CD14-positive monocyte (primary cell): ENCODE data around the gene SLFN12L. TPM values are rescaled to one million over a fixed set of nuclear protein-coding genes. Genes with fewer than 3 reads are reported as not detected.

Experiments used
- DNase-seq, 3 donors: peaks; one replicate each; pipeline ENCODE4 v3.0.0-alpha.2; 2011 to 2022
- H2AFZ ChIP-seq: 2 replicates; pipeline ENCODE4 v1.6.0; 2012; ENCODE audit warnings: mild to moderate bottlenecking, low read depth, low read length, inconsistent platforms; ENCODE audit not compliant: insufficient read depth, poor library complexity, severe bottlenecking
- H3K27ac ChIP-seq, 2 donors: 1 replicate in 1 of 2; 2 replicates in 1 of 2; pipeline ENCODE4 v1.5.1; 2012 to 2013; ENCODE audit warnings: low read length in 2 of 2, control low read depth in 1 of 2, inconsistent platforms in 1 of 2, low read depth in 1 of 2, mild to moderate bottlenecking in 1 of 2
- H3K27me3 ChIP-seq, 2 donors: one replicate each; pipeline versions ENCODE4 v1.6.0 to v1.6.1; 2011 to 2013; ENCODE audit warnings: low read length in 2 of 2; ENCODE audit not compliant: control insufficient read depth in 2 of 2, insufficient read depth in 2 of 2
- H3K36me3 ChIP-seq, 2 donors: replicated peaks in 1 of 2; 1 replicate in 1 of 2; 2 replicates in 1 of 2; pipeline versions ENCODE4 v1.5.1 to v1.6.1; 2012 to 2013; ENCODE audit warnings: low read length in 2 of 2, control low read depth in 1 of 2, inconsistent platforms in 1 of 2, mild to moderate bottlenecking in 1 of 2; ENCODE audit not compliant: insufficient read depth in 2 of 2, control insufficient read depth in 1 of 2
- H3K4me1 ChIP-seq, 2 donors: 1 replicate in 1 of 2; 2 replicates in 1 of 2; pipeline versions ENCODE4 v1.5.1 to v1.6.1; 2012 to 2013; ENCODE audit warnings: low read length in 2 of 2, control low read depth in 1 of 2, inconsistent platforms in 1 of 2, mild to moderate bottlenecking in 1 of 2, moderate library complexity in 1 of 2; ENCODE audit not compliant: insufficient read depth in 2 of 2, control insufficient read depth in 1 of 2
- H3K4me2 ChIP-seq: replicated peaks from 2 replicates; pipeline ENCODE3; 2012; ENCODE audit warnings: low read length, moderate library complexity, mild to moderate bottlenecking; ENCODE audit not compliant: poor library complexity, severe bottlenecking; ENCODE audit errors: extremely low read depth
- H3K4me3 ChIP-seq, 3 experiments: fragments of 200-600 bp in 1 of 3; sonication (generic) in 1 of 3; replicated peaks in 1 of 3; 1 replicate in 2 of 3; 2 replicates in 1 of 3; pipeline ENCODE4 v1.5.1; 2011 to 2013; ENCODE audit warnings: low read length in 3 of 3, mild to moderate bottlenecking in 3 of 3, control low read depth in 2 of 3, low read depth in 2 of 3, inconsistent platforms in 1 of 3, moderate library complexity in 1 of 3
- H3K79me2 ChIP-seq: 2 replicates; pipeline ENCODE4 v1.6.0; 2012; ENCODE audit warnings: mild to moderate bottlenecking, control low read depth, inconsistent platforms, low read length, moderate library complexity; ENCODE audit not compliant: insufficient read depth
- H3K9ac ChIP-seq: 2 replicates; pipeline ENCODE4 v1.6.0; 2017; ENCODE audit warnings: low read length, mild to moderate bottlenecking; ENCODE audit not compliant: insufficient read depth, poor library complexity, severe bottlenecking
- H3K9me3 ChIP-seq, 2 donors: replicated peaks in 1 of 2; 1 replicate in 1 of 2; 2 replicates in 1 of 2; pipeline versions ENCODE4 v1.5.1 to v1.6.1; 2012 to 2013; ENCODE audit warnings: low read length in 2 of 2, control low read depth in 1 of 2; ENCODE audit not compliant: control insufficient read depth in 1 of 2, insufficient read depth in 1 of 2
- H4K20me1 ChIP-seq: 2 replicates; pipeline ENCODE4 v1.6.0; 2012; ENCODE audit warnings: mild to moderate bottlenecking, low read length, control low read depth, moderate library complexity; ENCODE audit not compliant: insufficient read depth
- H3K27ac Mint-ChIP-seq, 7 donors: one replicate each; pipeline ENCODE4 v1.8.0; 2020; ENCODE audit warnings: mild to moderate bottlenecking in 7 of 7, mixed read lengths in 7 of 7, moderate library complexity in 6 of 7, inconsistent platforms in 2 of 7
- H3K27me3 Mint-ChIP-seq, 3 donors: one replicate each; pipeline ENCODE4 v1.8.0; 2021 to 2022; ENCODE audit warnings: low read depth in 3 of 3, mild to moderate bottlenecking in 3 of 3, mixed read lengths in 3 of 3, moderate library complexity in 3 of 3, inconsistent platforms in 1 of 3
- H3K36me3 Mint-ChIP-seq, 2 donors: one replicate each; pipeline ENCODE4 v1.8.0; 2020; ENCODE audit warnings: mixed read lengths in 2 of 2, inconsistent platforms in 1 of 2, mild to moderate bottlenecking in 1 of 2
- H3K4me1 Mint-ChIP-seq: one replicate; pipeline ENCODE4 v1.8.0; 2020; ENCODE audit warnings: mild to moderate bottlenecking, mixed read lengths
- H3K4me3 Mint-ChIP-seq, 2 donors: one replicate each; pipeline ENCODE4 v1.8.0; 2020; ENCODE audit warnings: mild to moderate bottlenecking in 2 of 2, mixed read lengths in 2 of 2, moderate library complexity in 1 of 2
- H3K9me3 Mint-ChIP-seq, 7 donors: one replicate each; pipeline ENCODE4 v1.8.0; 2020 to 2022; ENCODE audit warnings: mixed read lengths in 7 of 7, mild to moderate bottlenecking in 6 of 7, moderate library complexity in 6 of 7, inconsistent platforms in 2 of 7
- WGBS: methylation state at CpG from one replicate; pipeline ENCODE4 v1.1.5; 2013; ENCODE audit warnings: missing lambda C conversion rate; ENCODE audit not compliant: insufficient coverage; 5-methylcytosine and 5-hydroxymethylcytosine counted together
- intact Hi-C, 2 donors: fragments of 100-400 bp; cut with micrococcal nuclease; formaldehyde crosslinking; loops; one replicate each; pipeline versions ENCODE4 v1.15.0 to v1.15.1; 2023
- polyA plus RNA-seq, 3 donors: library from polyadenylated mRNA; depleted of rRNA in 1 of 3; unstranded in 2 of 3; stranded (reverse) in 1 of 3; fragments of 300-500 nt in 2 of 3; fragments of >200 nt in 1 of 3; fragmentation: Illumina TruSeq in 2 of 3; gene quantifications; 1 replicate in 2 of 3; 2 replicates in 1 of 3; pipeline ENCODE4 v1.2.3, GENCODE V29; 2012 to 2021
- TF ChIP-seq, protein P1 (sequence below): fragments of 200-600 bp; IDR thresholded peaks from one replicate; pipeline ENCODE4 v1.8.0; 2022; ENCODE audit warnings: antibody characterized with exemption, mild to moderate bottlenecking

Gene SLFN12L
- polyA plus RNA-seq, 3 donors, result 0.14 to 0.25 (median 0.24) TPM

DNA sequence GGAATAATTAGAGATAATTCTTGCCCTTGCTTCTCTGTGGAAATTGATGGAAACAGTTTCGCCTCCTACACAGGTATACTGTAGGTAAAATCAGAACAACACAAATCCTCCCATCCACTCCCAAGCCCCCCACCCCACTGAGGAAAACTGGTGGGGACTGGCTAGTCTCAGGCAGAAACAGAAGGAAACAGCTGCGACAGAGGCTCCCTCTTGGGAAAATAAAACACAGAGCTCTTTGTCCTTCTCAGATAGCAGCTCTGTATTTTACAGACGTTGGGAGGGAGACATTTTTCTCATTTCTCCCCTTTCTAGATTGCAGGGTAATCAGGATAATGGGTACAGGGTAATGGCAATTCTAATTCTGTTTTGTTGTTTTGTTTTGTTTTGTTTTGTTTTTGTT is 90.0 kb downstream of the SLFN12L start:
- H3K9ac ChIP-seq, result no peak overlapping the region
- peaks cover 23% of the 10 kb centered on the region for H3K4me1 Mint-ChIP-seq

DNA sequence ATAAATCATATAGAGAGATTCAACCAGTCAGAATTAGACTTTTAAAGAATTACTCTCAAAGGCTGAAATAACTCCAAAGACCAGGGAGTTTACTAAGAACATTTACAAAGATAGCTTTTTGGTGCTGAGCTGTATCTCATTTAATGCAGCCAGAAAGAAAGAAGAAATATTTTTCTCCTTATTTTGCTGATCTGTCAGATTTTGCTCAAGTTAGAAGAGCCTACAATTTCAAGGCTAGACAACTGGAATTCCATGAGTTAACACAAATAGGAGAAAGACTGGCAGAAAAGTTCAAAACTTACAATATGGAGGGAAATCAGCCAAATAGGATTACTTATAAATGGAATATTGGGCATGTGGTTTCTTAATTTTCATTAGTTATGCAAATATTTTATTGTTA is 99.0 kb downstream of the SLFN12L start:
- H3K27me3 Mint-ChIP-seq, result peaks cover 0 to 2% (median 0%) of the 10 kb centered on the region in 3 donors
- Histone ChIP-seq H3K79me2 (no peaks in the 10 kb centered on the region), H3K36me3 (no peaks in the 10 kb centered on the region), H3K4me1 (peaks cover 7 to 8% of the 10 kb centered on the region in 2 donors), H3K4me2 (no peak overlapping the region), H3K4me3 (no peak overlapping the region), H3K9ac (no peak overlapping the region), H2AFZ (no peak overlapping the region), H3K9me3 (no peaks in the 10 kb centered on the region), H3K27me3 (no peaks in the 10 kb centered on the region), H4K20me1 (no peaks in the 10 kb centered on the region), H3K27ac (no peak overlapping the region)
- H3K4me3 Mint-ChIP-seq, result no peak overlapping the region
- no peak overlapping the region for H3K27ac Mint-ChIP-seq
- peaks cover 11% of the 10 kb centered on the region for H3K4me1 Mint-ChIP-seq
- DNase-seq, result no peak
- no peaks in the 10 kb centered on the region for H3K36me3 Mint-ChIP-seq
- peaks cover 0 to 2% (median 0%) of the 10 kb centered on the region in 7 donors for H3K9me3 Mint-ChIP-seq
- TF ChIP-seq, protein P1, sequence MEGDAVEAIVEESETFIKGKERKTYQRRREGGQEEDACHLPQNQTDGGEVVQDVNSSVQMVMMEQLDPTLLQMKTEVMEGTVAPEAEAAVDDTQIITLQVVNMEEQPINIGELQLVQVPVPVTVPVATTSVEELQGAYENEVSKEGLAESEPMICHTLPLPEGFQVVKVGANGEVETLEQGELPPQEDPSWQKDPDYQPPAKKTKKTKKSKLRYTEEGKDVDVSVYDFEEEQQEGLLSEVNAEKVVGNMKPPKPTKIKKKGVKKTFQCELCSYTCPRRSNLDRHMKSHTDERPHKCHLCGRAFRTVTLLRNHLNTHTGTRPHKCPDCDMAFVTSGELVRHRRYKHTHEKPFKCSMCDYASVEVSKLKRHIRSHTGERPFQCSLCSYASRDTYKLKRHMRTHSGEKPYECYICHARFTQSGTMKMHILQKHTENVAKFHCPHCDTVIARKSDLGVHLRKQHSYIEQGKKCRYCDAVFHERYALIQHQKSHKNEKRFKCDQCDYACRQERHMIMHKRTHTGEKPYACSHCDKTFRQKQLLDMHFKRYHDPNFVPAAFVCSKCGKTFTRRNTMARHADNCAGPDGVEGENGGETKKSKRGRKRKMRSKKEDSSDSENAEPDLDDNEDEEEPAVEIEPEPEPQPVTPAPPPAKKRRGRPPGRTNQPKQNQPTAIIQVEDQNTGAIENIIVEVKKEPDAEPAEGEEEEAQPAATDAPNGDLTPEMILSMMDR, result no peak
- intact Hi-C loops, result loop anchor here in 1 of 2 donors (10.0 kb wide), 1 partner anchor 64 kb away; the partner anchor contains the start of gene SLFN11

More for the DNA sequence above, 90.0 kb downstream of the SLFN12L start:
- Mint-ChIP-seq H3K36me3 (peaks cover 0 to 2% of the 10 kb centered on the region in 2 donors), H3K27me3 (peaks cover 14 to 33% (median 20%) of the 10 kb centered on the region in 3 donors), H3K4me3 (peak overlapping the region; percentile 92 to 98), H3K27ac (peak overlapping the region in 2 of 7 donors; percentile 30 to 48), H3K9me3 (peaks cover 0 to 8% (median 0%) of the 10 kb centered on the region in 7 donors)
- Histone ChIP-seq H3K4me2 (peak overlapping the region; percentile 99), H3K27me3 (peaks cover 0 to 15% of the 10 kb centered on the region in 2 donors), H3K36me3 (no peaks in the 10 kb centered on the region), H3K79me2 (no peaks in the 10 kb centered on the region), H3K4me3 (peak overlapping the region; percentile 63 to 90 (median 72)), H3K27ac (no peak overlapping the region), H3K9me3 (no peaks in the 10 kb centered on the region), H2AFZ (peak overlapping the region; percentile 92), H4K20me1 (no peaks in the 10 kb centered on the region), H3K4me1 (peaks cover 22% of the 10 kb centered on the region in 2 donors)
- no CpG with 5 or more reads among the region's 3 CpGs for WGBS
- no peak for DNase-seq
- TF ChIP-seq, protein P1, result no peak
- intact Hi-C loops, result loop anchor here (5.0 to 10.0 kb wide), 3 partner anchors 40 to 133 kb away; no protein-coding TSS in a partner anchor
